GM12865 (cell line): ENCODE data around the gene C20orf144.

Experiments
- DNase-seq: peaks from one replicate; pipeline ENCODE4 v3.0.0; 2010; ENCODE audit warnings: low read depth
- H3K4me3 ChIP-seq: 2 replicates; pipeline ENCODE4 v1.5.1; 2011; ENCODE audit warnings: mild to moderate bottlenecking, low read depth, low read length, control low read depth
- TF ChIP-seq, protein P1 (sequence below): IDR thresholded peaks from 2 replicates; pipeline ENCODE4 v1.5.1; 2011; ENCODE audit warnings: low read length, control low read depth, low read depth, inconsistent platforms; ENCODE audit not compliant: insufficient read depth; ENCODE audit errors: missing control alignments

Gene C20orf144

DNA sequence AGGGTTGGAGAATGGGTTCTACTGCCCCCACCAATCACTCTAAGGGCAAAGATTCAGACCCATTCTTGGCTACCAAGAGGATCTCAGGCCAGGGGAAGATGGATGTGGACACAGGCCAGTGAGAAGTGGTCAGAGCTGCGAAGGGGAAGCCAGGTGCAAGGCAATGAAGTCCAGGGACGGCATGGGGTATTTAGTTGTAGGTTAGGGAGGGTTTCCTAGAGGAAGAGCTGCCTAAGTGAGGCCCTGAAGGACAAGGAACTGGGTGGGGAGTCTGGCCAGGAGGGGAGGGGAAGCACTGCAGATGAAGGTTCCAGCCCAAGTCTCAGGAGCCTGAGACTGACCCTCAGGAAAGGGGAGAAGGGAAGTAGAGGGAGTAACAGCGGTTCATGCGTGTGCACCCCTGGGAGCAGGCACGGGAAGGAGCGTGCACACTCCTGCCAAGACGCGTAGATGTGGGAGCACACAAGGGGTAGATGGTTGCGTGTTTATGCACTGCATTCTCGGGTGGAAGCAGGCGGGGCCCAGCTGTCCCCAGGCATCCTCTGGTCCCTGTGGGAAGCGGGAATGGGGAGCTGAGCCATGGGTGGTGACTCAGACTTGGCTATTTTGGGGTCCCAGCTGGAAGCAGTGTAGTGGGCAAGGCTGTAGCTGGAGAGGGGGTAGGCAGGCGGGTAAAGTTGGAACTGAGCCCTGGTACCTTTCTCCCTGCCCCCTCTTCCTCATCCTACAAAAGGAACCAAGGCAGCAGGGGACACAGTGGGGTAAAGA is 7.9 kb downstream of the C20orf144 start:
- no peak overlapping the region for H3K4me3 ChIP-seq
- TF ChIP-seq, protein P1, sequence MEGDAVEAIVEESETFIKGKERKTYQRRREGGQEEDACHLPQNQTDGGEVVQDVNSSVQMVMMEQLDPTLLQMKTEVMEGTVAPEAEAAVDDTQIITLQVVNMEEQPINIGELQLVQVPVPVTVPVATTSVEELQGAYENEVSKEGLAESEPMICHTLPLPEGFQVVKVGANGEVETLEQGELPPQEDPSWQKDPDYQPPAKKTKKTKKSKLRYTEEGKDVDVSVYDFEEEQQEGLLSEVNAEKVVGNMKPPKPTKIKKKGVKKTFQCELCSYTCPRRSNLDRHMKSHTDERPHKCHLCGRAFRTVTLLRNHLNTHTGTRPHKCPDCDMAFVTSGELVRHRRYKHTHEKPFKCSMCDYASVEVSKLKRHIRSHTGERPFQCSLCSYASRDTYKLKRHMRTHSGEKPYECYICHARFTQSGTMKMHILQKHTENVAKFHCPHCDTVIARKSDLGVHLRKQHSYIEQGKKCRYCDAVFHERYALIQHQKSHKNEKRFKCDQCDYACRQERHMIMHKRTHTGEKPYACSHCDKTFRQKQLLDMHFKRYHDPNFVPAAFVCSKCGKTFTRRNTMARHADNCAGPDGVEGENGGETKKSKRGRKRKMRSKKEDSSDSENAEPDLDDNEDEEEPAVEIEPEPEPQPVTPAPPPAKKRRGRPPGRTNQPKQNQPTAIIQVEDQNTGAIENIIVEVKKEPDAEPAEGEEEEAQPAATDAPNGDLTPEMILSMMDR = no peak
- DNase-seq = no peak

DNA sequence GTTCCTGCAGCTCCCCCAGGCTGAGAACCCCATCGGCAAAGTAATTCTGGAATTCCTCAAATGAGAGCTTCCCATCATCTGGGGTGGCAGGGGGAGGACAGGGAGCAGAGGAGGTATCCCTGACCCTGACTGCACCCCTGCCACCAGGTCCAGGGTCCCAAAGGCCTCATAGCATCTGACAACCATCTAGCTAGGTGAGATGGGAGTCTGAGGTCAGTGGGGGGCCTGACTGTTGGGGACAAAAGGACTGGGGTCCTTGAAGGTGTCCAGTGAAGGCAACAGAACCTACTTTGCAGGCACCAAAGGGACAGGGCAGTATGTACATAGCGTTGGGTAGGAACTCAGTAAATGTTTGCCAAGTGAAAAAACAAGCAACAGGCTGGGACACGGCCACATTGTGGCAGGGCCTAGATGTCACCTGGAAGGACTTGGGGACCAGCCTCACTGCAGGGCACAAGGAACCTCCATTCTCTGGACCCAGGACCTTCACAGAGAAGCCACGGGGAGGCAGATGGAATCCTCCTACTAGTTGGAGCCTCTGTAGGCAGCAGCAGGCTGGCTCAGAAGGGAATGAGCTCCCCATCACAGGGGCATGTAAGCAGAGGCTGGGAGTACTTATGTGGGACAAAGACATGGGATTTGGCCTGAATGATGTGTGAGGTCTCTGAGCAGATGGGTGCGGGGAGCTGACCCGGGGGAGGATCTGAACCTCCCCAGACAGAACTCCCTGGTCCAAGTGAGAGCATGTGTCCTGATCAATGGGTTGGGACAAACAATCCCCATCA is 8.8 kb downstream of the C20orf144 start:
- no peak overlapping the region for H3K4me3 ChIP-seq
- no peak for DNase-seq
- TF ChIP-seq, protein P1 = no peak

DNA sequence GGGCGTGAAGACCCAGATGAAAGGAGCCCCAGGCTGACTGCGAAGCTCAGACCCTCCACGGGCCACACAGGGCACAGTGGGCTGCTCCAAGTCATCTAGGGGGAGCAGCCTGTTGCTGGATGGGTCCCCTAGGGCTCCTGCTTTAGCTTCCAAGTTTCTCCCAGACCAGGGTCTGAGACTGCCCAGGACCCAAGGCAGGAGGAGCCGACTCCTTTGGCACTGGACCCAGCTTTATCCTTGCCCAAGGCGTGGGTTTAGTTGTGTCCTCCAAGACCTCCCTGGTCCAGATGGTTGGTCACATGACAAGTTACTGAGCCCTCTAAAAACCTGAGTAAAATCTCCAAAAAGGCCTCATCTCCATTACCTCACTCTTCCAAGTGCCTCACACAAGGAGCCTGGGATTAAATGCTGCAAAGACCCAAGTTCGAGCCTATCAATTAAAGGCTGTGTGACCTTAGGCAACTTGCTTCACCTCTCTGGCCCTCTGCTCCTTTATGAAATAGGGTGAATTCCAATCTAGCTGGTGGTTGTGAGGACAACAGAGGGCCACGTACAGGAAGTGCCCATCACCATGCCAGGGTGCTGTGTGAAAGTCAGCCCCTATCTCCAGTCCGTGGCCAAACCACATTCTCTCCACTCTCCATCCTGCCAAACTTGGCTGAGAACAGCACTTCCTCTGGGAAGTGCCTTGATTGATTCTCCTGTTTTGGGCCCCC is 9.6 kb downstream of the C20orf144 start:
- no peak overlapping the region for H3K4me3 ChIP-seq
- TF ChIP-seq, protein P1 = no peak
- DNase-seq = no peak

DNA sequence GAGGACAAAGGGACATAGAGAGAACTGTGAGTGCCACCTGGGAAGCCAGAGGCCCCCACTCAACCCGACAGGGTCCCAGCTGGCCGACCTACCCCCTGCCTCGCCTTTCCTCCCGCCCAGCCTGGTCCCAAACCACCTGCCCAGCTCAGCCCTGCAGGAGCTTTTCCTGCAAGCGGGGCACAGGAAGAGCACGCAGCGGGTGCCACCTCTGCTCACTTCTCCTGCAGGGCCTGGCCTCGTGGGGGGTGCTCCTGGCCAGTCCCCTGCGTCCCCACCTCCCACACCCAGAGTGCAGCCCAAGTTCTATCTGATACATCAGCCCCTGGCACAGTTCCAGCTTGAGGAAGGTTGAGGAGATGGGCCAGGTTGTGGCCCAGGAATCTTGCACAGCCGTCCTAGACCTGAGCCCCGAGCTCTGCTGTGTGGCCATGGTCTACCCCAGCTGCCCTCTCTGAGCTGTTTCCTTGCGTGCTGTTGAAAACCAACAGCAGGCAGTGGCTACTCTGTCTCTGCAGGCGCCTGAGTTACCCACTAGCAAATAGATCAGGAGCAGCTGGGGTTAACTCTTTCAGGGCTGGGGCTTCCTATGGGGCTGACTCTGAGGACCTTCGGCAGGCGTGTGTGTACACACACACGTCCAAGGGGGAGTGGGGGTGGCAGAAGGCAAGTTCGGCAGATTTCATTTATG is 10.4 kb downstream of the C20orf144 start:
- TF ChIP-seq, protein P1 = no peak
- DNase-seq = no peak
- no peak overlapping the region for H3K4me3 ChIP-seq

DNA sequence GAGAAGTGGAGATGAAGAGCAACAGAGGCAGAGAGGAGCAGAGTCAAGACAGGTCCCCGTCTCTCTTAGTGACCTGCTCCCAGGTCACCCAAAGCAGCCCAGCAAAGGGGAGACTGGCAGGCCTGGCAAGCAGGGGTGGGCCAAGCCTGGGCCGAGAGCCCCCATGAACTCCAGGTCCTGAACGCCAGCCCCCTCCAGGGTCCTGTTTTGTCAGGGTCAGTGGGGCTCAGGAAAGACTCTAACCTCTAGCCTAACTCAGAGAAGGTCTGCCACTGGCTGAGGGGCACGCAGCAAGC is 10.9 kb downstream of the C20orf144 start:
- TF ChIP-seq, protein P1 = no peak
- H3K4me3 ChIP-seq = no peak overlapping the region

DNA sequence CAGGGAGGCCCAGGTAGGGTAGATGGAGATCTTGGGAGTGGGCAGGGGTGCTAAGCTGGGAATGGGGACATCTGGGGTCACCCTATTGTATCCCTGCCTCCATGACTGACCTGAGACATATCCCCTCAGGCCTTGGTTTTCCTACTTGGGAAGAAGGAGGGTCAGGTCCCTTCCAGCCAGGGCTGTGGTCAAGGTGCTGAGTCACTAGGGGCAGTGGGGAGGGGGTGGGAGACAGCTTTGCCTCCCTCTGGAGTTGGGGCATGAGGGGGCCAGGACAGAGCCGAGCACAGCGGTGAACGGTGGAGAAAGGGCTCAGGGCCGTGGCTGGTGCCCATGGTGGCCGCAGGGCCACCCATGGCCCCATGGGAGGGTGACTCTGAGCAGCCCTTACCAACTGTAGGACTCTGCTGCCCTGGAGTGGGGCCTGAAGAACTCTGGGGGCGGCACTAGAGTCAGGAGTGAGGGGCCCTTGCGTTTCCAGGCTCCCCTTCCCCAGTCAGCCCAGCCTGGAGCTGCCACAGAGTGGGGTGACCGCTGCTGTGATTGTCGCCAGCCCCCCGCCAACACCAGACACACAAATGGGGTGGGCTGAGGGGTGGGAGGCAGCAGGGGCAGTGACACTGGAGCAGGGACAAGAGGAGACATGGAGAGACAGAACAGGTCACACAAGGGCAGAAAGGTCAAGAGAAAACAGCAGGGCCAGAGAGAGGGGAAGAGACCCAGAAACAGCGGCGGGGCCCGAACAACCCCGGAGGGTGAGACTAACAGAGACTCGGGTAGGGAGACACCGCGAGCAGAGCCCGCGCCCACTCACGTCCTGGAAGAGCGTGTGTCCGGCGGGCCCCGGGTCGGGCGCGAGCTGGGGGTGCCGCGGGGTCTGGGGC is 11.5 kb downstream of the C20orf144 start:
- TF ChIP-seq, protein P1 = no peak
- DNase-seq = no peak
- H3K4me3 ChIP-seq = peak overlapping the region; percentile 56

More for the DNA sequence above, 10.9 kb downstream of the C20orf144 start:
- DNase-seq = no peak
